ENCODE data around the gene PMFBP1.
"Not testable (repeated sequence)": the region's sequence is repeated elsewhere in the genome, so short reads cannot be mapped to it uniquely, and the experiment has no call there.

The PMFBP1 gene

GRCh38 chr16:72098936-72099335, 73.0 kb downstream of the PMFBP1 start:
- no peak for DNase-seq

- no peak for DNase-seq
Observed at GRCh38 chr16:72094266-72094610, 77.7 kb downstream of the PMFBP1 start.

GRCh38 chr16:72093448-72094265, 78.3 kb downstream of the PMFBP1 start, which contains the start of the genes DHX38 and TXNL4B:
Gene DHX38, plus strand, starts transcription at chr16:72093847. Its CDS starts 2,311 bp downstream, at chr16:72096158.
Gene TXNL4B, minus strand, starts transcription at chr16:72093620. Its CDS starts 2,871 bp downstream, at chr16:72090749.
- DNase-seq = peak; percentile 96 to 97

- DNase-seq = peak; percentile 2 to 8
Observed at GRCh38 chr16:72092832-72093447, 79.0 kb downstream of the PMFBP1 start.

- DNase-seq = no peak
Observed at GRCh38 chr16:72091217-72091616, 80.7 kb downstream of the PMFBP1 start.

- no peak for DNase-seq
Observed at GRCh38 chr16:72085002-72085401, 87.0 kb downstream of the PMFBP1 start.

GRCh38 chr16:72084445-72084844, 87.5 kb downstream of the PMFBP1 start:
- DNase-seq = no peak

- no peak for DNase-seq
Observed at GRCh38 chr16:72083778-72084404, 88.1 kb downstream of the PMFBP1 start.

GRCh38 chr16:72076991-72077706, 94.8 kb downstream of the PMFBP1 start:
- DNase-seq = not testable (repeated sequence)

GRCh38 chr16:72075067-72075466, 96.9 kb downstream of the PMFBP1 start:
- not testable (repeated sequence) for DNase-seq

GRCh38 chr16:72073560-72074230, 98.3 kb downstream of the PMFBP1 start:
- no peak for DNase-seq

GRCh38 chr16:72072514-72073342, 99.2 kb downstream of the PMFBP1 start:
- DNase-seq = no peak

Data from NCI-H526 (cell line).